NCI-H146 treated with DMSO at 0.1 percent for 48 hours (cell line): ENCODE data around the gene VRK1.

ENCODE experiments used
- DNase-seq: peaks from one replicate; lab custom pipeline; 2025; ENCODE audit not compliant: unreplicated experiment; lab: John Stamatoyannopoulos, UW

Gene VRK1

GRCh38 chr14:96790706-96791105 is 6.5 kb upstream of the VRK1 start:
- DNase-seq = no peak

- no peak for DNase-seq
Measured at GRCh38 chr14:96792003-96792402, 5.2 kb upstream of the VRK1 start.

- DNase-seq = no peak
Measured at GRCh38 chr14:96792591-96792990, 4.6 kb upstream of the VRK1 start.

- no peak for DNase-seq
Measured at GRCh38 chr14:96793547-96793946, 3.6 kb upstream of the VRK1 start.

- DNase-seq = no peak
Measured at GRCh38 chr14:96795109-96795828, 1.9 kb upstream of the VRK1 start.

GRCh38 chr14:96797582-96798349 is 584 bp downstream of the VRK1 start:
- DNase-seq = no peak

GRCh38 chr14:96798956-96799355 is 1.8 kb downstream of the VRK1 start:
- DNase-seq = no peak

- no peak for DNase-seq
Measured at GRCh38 chr14:96799489-96800054, 2.4 kb downstream of the VRK1 start.

- DNase-seq = no peak
Measured at GRCh38 chr14:96801931-96802330, 4.7 kb downstream of the VRK1 start.

GRCh38 chr14:96802963-96803362 is 5.8 kb downstream of the VRK1 start:
- no peak for DNase-seq

- no peak for DNase-seq
Measured at GRCh38 chr14:96803958-96804357, 6.8 kb downstream of the VRK1 start.

- DNase-seq = no peak
Measured at GRCh38 chr14:96804895-96805294, 7.7 kb downstream of the VRK1 start.

GRCh38 chr14:96805956-96806355 is 8.8 kb downstream of the VRK1 start:
- no peak for DNase-seq

GRCh38 chr14:96806836-96807235 is 9.7 kb downstream of the VRK1 start:
- no peak for DNase-seq

GRCh38 chr14:96808619-96809406 is 11.6 kb downstream of the VRK1 start:
- no peak for DNase-seq

- no peak for DNase-seq
Measured at GRCh38 chr14:96811265-96811664, 14.1 kb downstream of the VRK1 start.

GRCh38 chr14:96811985-96812667 is 14.9 kb downstream of the VRK1 start:
- DNase-seq = no peak

GRCh38 chr14:96816281-96816680 is 19.1 kb downstream of the VRK1 start:
- no peak for DNase-seq

- DNase-seq = no peak
Measured at GRCh38 chr14:96817750-96818666, 20.8 kb downstream of the VRK1 start.

- DNase-seq = no peak
Measured at GRCh38 chr14:96821501-96821900, 24.3 kb downstream of the VRK1 start.
